Keratinocyte (primary cell): ENCODE data around the gene SETBP1. TPM values are rescaled to one million over a fixed set of nuclear protein-coding genes. Genes with fewer than 3 reads are reported as not detected.

Experiments
- DNase-seq: peaks from one replicate; pipeline ENCODE4 v3.0.0-alpha.2; 2011; ENCODE audit warnings: low read depth, missing footprints, low spot score
- FAIRE-seq: peaks from 2 replicates; lab custom pipeline; 2011; peaks lifted over from hg19 to GRCh38; lab: Jason Lieb, UNC
- H2AFZ ChIP-seq: 2 replicates; pipeline ENCODE4 v1.6.0; 2012; ENCODE audit warnings: low read length, control low read depth, inconsistent platforms; ENCODE audit not compliant: control insufficient read depth
- H3K27ac ChIP-seq: 2 replicates; pipeline ENCODE4 v1.5.1; 2011; ENCODE audit warnings: low read length; ENCODE audit not compliant: control insufficient read depth, insufficient read depth
- H3K27me3 ChIP-seq: 3 replicates; pipeline ENCODE4 v1.6.0; 2011; ENCODE audit warnings: low read length; ENCODE audit not compliant: control insufficient read depth, insufficient read depth; ENCODE audit errors: extremely low read depth
- H3K36me3 ChIP-seq, 2 experiments: 2 replicates in 1 of 2; 3 replicates in 1 of 2; pipeline ENCODE4 v1.5.1; 2011; ENCODE audit warnings: low read length in 2 of 2, mild to moderate bottlenecking in 1 of 2; ENCODE audit not compliant: control insufficient read depth in 2 of 2, insufficient read depth in 2 of 2; ENCODE audit errors: extremely low read depth in 1 of 2
- H3K4me1 ChIP-seq: 3 replicates; pipeline ENCODE4 v1.5.1; 2011; ENCODE audit warnings: low read length; ENCODE audit not compliant: control insufficient read depth, insufficient read depth; ENCODE audit errors: extremely low read depth
- H3K4me2 ChIP-seq: 3 replicates; pipeline ENCODE4 v1.6.0; 2011; ENCODE audit warnings: low read depth, low read length; ENCODE audit not compliant: control insufficient read depth, insufficient read depth; ENCODE audit errors: extremely low read depth
- H3K4me3 ChIP-seq, 3 experiments: fragments of 200-600 bp in 1 of 3; sonication (generic) in 1 of 3; 2 replicates in 2 of 3; 3 replicates in 1 of 3; pipeline ENCODE4 v1.5.1; 2011 to 2016; ENCODE audit warnings: low read length in 3 of 3, mild to moderate bottlenecking in 3 of 3, control low read depth in 2 of 3, inconsistent platforms in 1 of 3, low read depth in 1 of 3, mixed read lengths in 1 of 3, mixed run types in 1 of 3, moderate library complexity in 1 of 3; ENCODE audit not compliant: control insufficient read depth in 2 of 3, insufficient read depth in 2 of 3; ENCODE audit errors: extremely low read depth in 1 of 3
- H3K79me2 ChIP-seq: 2 replicates; pipeline ENCODE4 v1.6.0; 2012; ENCODE audit warnings: low read length; ENCODE audit not compliant: control insufficient read depth, insufficient read depth
- H3K9ac ChIP-seq: 3 replicates; pipeline ENCODE4 v1.6.0; 2011; ENCODE audit warnings: low read length; ENCODE audit not compliant: control insufficient read depth, insufficient read depth; ENCODE audit errors: extremely low read depth
- H3K9me1 ChIP-seq: 3 replicates; pipeline ENCODE4 v1.6.0; 2011; ENCODE audit warnings: low read length; ENCODE audit not compliant: control insufficient read depth, insufficient read depth; ENCODE audit errors: extremely low read depth
- H3K9me3 ChIP-seq: 2 replicates; pipeline ENCODE4 v1.5.1; 2012; ENCODE audit warnings: low read depth, low read length; ENCODE audit not compliant: control insufficient read depth
- H4K20me1 ChIP-seq: 3 replicates; pipeline ENCODE4 v1.6.0; 2011; ENCODE audit warnings: low read length; ENCODE audit not compliant: control insufficient read depth, insufficient read depth; ENCODE audit errors: extremely low read depth
- EZH2 ChIP-seq: IDR thresholded peaks from one replicate; pipeline ENCODE4 v1.6.1; 2012; ENCODE audit warnings: inconsistent platforms, mild to moderate bottlenecking, low read length, moderate library complexity
- dilution Hi-C: fragments of 300-500 bp; cut with MboI; formaldehyde crosslinking; loops from one replicate; pipeline ENCODE4 v1.7.0; 2020; ENCODE audit warnings: low sequenced_read_pairs; ENCODE audit not compliant: extremely low pct_ligation_motif_present
- polyA plus RNA-seq, 5 experiments: library from polyadenylated mRNA; depleted of rRNA in 3 of 5; stranded (reverse) in 3 of 5; stranded (forward) in 1 of 5; unstranded in 1 of 5; fragments of >200 nt; gene quantifications; 1 replicate in 1 of 5; 2 replicates in 3 of 5; 3 replicates in 1 of 5; pipeline versions ENCODE4 v1.2.1 to v1.2.3, GENCODE V29; 2011 to 2012; ENCODE audit warnings: missing spikeins in 2 of 5, low read depth in 1 of 5, low replicate concordance in 1 of 5
- TF ChIP-seq, protein P1 (sequence below), 3 experiments: IDR thresholded peaks in 1 of 3; conservative IDR thresholded peaks in 1 of 3; optimal IDR thresholded peaks in 1 of 3; 2 replicates in 2 of 3; 3 replicates in 1 of 3; pipeline versions ENCODE3 to v1.5.1; 2011; ENCODE audit warnings: low read length in 3 of 3, mild to moderate bottlenecking in 3 of 3, moderate library complexity in 2 of 3, control low read depth in 1 of 3, inconsistent platforms in 1 of 3; ENCODE audit not compliant: insufficient read depth in 2 of 3; ENCODE audit errors: extremely low read depth in 1 of 3

The SETBP1 gene
- polyA plus RNA-seq, 1 donor (not counting 4 experiments of a cell fraction or from before 2014, with no cell fraction given), result 3.3 TPM

DNA sequence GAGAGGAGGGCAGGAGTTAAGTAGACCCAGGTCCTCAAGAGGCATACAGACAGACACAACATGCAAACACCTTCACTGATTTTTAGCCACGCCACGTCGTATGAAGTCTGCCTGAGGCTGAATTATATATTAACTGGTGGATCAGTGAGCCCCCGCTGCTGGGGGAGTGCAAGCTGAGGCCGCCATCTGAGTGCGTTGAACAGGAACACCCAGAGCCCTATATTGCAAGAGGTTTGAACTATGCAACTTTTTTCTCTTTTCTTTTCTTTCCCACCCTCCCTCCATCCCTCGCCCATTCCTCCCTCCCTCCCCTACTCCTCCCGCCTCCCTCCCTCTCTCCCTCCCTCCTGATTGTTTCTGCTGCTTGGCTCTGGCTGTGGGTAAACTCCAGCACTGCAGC, 30.2 kb downstream of the SETBP1 start:
- no peak for FAIRE-seq
- Histone ChIP-seq H3K36me3 (peaks cover 2 to 4% of the 10 kb centered on the region in 2 experiments), H3K79me2 (peaks cover 2% of the 10 kb centered on the region), H3K4me1 (peaks cover 6% of the 10 kb centered on the region), H4K20me1 (no peaks in the 10 kb centered on the region), H3K9ac (no peak overlapping the region), H3K9me1 (no peaks in the 10 kb centered on the region), H3K27me3 (no peaks in the 10 kb centered on the region), H2AFZ (no peak overlapping the region), H3K27ac (no peak overlapping the region), H3K4me3 (no peak overlapping the region), H3K9me3 (no peaks in the 10 kb centered on the region), H3K4me2 (no peak overlapping the region)
- TF ChIP-seq EZH2, result no peak
- TF ChIP-seq, protein P1, sequence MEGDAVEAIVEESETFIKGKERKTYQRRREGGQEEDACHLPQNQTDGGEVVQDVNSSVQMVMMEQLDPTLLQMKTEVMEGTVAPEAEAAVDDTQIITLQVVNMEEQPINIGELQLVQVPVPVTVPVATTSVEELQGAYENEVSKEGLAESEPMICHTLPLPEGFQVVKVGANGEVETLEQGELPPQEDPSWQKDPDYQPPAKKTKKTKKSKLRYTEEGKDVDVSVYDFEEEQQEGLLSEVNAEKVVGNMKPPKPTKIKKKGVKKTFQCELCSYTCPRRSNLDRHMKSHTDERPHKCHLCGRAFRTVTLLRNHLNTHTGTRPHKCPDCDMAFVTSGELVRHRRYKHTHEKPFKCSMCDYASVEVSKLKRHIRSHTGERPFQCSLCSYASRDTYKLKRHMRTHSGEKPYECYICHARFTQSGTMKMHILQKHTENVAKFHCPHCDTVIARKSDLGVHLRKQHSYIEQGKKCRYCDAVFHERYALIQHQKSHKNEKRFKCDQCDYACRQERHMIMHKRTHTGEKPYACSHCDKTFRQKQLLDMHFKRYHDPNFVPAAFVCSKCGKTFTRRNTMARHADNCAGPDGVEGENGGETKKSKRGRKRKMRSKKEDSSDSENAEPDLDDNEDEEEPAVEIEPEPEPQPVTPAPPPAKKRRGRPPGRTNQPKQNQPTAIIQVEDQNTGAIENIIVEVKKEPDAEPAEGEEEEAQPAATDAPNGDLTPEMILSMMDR (optimal IDR thresholded peaks at IDR 0.05 in 1 of 3, IDR thresholded peaks at IDR 0.05 in 1 of 3, conservative IDR thresholded peaks at IDR 0.05 in 1 of 3; ENCODE audit: extremely low read depth in 1 of 3, insufficient read depth in 2 of 3, low read length in 3 of 3), result no peak
- dilution Hi-C loops, result no loop called here
- DNase-seq, result no peak

DNA sequence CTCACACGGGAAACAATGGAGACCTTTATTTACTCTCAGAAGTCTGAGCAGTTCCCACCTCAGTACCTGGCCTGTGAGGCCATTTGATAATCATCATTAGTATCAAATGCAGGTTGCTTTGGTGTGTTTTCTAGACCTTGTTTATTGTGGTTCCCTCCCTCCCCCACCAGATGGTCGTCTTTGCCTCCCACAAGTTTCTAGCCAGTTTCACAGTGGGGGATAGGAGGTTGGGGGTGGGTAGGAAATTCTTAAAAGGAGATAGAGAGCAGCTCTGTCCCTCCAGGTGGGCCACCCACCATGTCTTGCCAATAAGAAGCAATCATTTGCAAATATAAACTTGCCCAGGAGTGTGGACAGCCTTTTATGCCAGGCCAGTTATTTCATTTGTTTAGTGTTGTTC, 31.3 kb downstream of the SETBP1 start:
- no peaks in the 10 kb centered on the region for H3K9me1 ChIP-seq
- dilution Hi-C loops, result no loop called here

More for the DNA sequence above, 31.3 kb downstream of the SETBP1 start:
- TF ChIP-seq, protein P1 (optimal IDR thresholded peaks at IDR 0.05 in 1 of 3, IDR thresholded peaks at IDR 0.05 in 1 of 3, conservative IDR thresholded peaks at IDR 0.05 in 1 of 3; ENCODE audit: extremely low read depth in 1 of 3, insufficient read depth in 2 of 3, low read length in 3 of 3), result no peak
- no peak for TF ChIP-seq EZH2
- H3K27me3 ChIP-seq, result no peaks in the 10 kb centered on the region
- peaks cover 13% of the 10 kb centered on the region for H3K4me1 ChIP-seq
- no peak overlapping the region for H3K4me3 ChIP-seq
- no peak for DNase-seq
- H3K27ac ChIP-seq, result no peak overlapping the region
- H4K20me1 ChIP-seq, result no peaks in the 10 kb centered on the region
- H2AFZ ChIP-seq, result no peak overlapping the region
- H3K9ac ChIP-seq, result no peak overlapping the region
- no peak for FAIRE-seq
- no peaks in the 10 kb centered on the region for H3K9me3 ChIP-seq
- peaks cover 2% of the 10 kb centered on the region for H3K79me2 ChIP-seq
- peaks cover 2 to 4% of the 10 kb centered on the region in 2 experiments for H3K36me3 ChIP-seq
- H3K4me2 ChIP-seq, result no peak overlapping the region
